ENCODE measurements around the gene DUOX2. TPM values are rescaled to one million over a fixed set of nuclear protein-coding genes. Genes with fewer than 3 reads are reported as not detected.

The DUOX2 gene
- total RNA-seq, 1 experiment from 2014 or later, result 0.99 TPM

DNA sequence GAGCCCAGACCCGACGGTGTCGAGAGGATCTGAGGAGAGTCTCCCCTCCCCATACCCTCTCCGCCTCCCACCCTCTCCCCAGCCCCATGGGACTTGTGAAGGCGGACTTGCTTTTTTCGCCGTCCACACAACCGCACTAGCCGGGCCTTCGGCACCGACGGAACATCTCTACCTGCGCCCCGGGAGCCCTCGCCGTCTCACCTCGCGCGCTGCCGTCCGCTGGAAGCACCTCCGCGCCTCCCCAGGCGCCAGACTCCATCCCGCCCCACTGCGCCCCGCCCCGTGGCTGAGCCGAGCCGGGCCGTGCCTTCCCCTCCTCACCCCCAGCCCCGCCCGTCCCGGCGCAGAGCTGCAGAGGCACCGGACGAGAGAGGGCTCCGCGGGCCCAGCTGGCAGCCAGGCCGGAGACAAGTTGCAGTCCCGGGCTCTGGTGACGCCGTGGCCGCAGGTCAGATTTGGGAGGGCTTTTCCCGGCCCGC, 15.7 kb upstream of the DUOX2 start, which contains the start of the genes DUOX1 and DUOXA1:
Gene DUOX1 (plus strand): TSS at position 344 of the 479 bp plus-strand sequence. CDS start 1,973 bp downstream, outside the sequence.
Gene DUOXA1 (minus strand): TSS at position 229 of the 479 bp plus-strand sequence. CDS start 6,865 bp downstream, outside the sequence.
- H3K4me3 ChIP-seq (ENCODE audit: low read depth, low read length, poor library complexity, severe bottlenecking), result peak within 1 kb of the TSS; percentile 26
- CTCF ChIA-PET, result interaction anchor here (0.7 to 2.7 kb wide), 2 partner anchors 12 to 466 kb away, joined by 3 to 7 read pairs; no protein-coding TSS in a partner anchor

DNA sequence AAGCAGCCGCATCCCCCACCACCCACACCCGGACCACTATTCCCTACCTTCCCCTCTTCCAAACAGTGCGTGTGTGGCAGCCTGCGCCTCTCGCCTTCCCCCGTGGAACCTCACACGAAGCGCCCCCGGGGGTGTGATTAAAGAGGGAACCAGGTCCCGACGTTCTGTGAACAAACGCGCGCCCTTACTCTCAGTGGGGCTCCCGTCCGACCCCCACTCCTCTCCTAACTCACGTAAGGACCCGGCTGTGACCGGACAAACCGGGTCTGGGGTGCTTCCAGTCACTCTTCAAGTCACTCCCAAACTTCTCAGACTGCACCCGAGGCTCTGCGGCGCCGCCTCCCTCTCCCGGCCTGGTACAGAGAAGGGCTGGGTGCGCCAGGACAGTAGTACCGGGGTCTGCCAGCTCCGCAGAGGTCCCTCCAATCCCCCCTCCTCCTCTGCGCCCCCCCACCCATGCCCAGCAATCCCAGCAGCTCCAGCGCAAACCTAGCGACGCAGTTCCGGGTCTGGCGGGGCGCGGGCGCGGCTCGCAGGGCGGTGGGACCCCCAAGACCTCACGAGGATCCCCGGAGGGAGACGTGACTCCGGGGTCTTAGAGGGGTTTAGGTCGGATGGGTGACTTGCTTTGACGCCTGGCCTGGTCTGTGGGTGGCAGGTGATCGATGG, 15.1 kb upstream of the DUOX2 start:
- BruUV-seq (replicated peaks), result no TSS peak
- Histone ChIP-seq H3K4me3 (ENCODE audit: low read depth, low read length, poor library complexity, severe bottlenecking) (peak overlapping the region; percentile 26), H3K36me3 (ENCODE audit: insufficient read depth, low read length, poor library complexity, severe bottlenecking) (no peaks in the 10 kb centered on the region), H3K9me3 (ENCODE audit: low read depth, low read length, poor library complexity, severe bottlenecking) (no peaks in the 10 kb centered on the region), H3K27ac (ENCODE audit: low read depth, low read length, poor library complexity, severe bottlenecking) (no peak overlapping the region), H3K27me3 (replicated peaks; ENCODE audit: insufficient read depth, low read depth, low read length, poor library complexity) (no peaks in the 10 kb centered on the region), H3K4me1 (ENCODE audit: insufficient read depth, low read length, poor library complexity, severe bottlenecking) (no peaks in the 10 kb centered on the region)
- DNase-seq (ENCODE audit: low spot score), result no peak
- CTCF ChIA-PET, result interaction anchor here (2.7 kb wide), 1 partner anchor 11 kb away, joined by 7 read pairs; no protein-coding TSS in a partner anchor
- TF ChIP-seq, protein P1, sequence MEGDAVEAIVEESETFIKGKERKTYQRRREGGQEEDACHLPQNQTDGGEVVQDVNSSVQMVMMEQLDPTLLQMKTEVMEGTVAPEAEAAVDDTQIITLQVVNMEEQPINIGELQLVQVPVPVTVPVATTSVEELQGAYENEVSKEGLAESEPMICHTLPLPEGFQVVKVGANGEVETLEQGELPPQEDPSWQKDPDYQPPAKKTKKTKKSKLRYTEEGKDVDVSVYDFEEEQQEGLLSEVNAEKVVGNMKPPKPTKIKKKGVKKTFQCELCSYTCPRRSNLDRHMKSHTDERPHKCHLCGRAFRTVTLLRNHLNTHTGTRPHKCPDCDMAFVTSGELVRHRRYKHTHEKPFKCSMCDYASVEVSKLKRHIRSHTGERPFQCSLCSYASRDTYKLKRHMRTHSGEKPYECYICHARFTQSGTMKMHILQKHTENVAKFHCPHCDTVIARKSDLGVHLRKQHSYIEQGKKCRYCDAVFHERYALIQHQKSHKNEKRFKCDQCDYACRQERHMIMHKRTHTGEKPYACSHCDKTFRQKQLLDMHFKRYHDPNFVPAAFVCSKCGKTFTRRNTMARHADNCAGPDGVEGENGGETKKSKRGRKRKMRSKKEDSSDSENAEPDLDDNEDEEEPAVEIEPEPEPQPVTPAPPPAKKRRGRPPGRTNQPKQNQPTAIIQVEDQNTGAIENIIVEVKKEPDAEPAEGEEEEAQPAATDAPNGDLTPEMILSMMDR (conservative IDR thresholded peaks at IDR 0.05; ENCODE audit: low read depth, low read length), result no peak
- TF ChIP-seq EZH2 (IDR thresholded peaks at IDR 0.05; ENCODE audit: borderline replicate concordance, low read depth, low read length, poor library complexity, severe bottlenecking), result no peak
- intact Hi-C loops (cut with micrococcal nuclease; ENCODE audit: unreplicated experiment), result no loop called here
- POLR2A ChIA-PET (ENCODE audit: low non-redundant PET), result no interaction called here

More for the DNA sequence above, 15.7 kb upstream of the DUOX2 start, which contains the start of the genes DUOX1 and DUOXA1:
- no TSS peak for BruUV-seq (replicated peaks)
- Histone ChIP-seq H3K27ac (ENCODE audit: low read depth, low read length, poor library complexity, severe bottlenecking) (no peak within 1 kb of the TSS), H3K27me3 (replicated peaks; ENCODE audit: insufficient read depth, low read depth, low read length, poor library complexity) (no peaks in the 10 kb centered on the region), H3K4me1 (ENCODE audit: insufficient read depth, low read length, poor library complexity, severe bottlenecking) (no peaks in the 10 kb centered on the region), H3K9me3 (ENCODE audit: low read depth, low read length, poor library complexity, severe bottlenecking) (no peaks in the 10 kb centered on the region), H3K36me3 (ENCODE audit: insufficient read depth, low read length, poor library complexity, severe bottlenecking) (no peaks in the 10 kb centered on the region)
- POLR2A ChIA-PET (ENCODE audit: low non-redundant PET), result no interaction called here
- no peak for TF ChIP-seq EZH2 (IDR thresholded peaks at IDR 0.05; ENCODE audit: borderline replicate concordance, low read depth, low read length, poor library complexity, severe bottlenecking)
- TF ChIP-seq, protein P1 (conservative IDR thresholded peaks at IDR 0.05; ENCODE audit: low read depth, low read length), result no peak
- no peak for DNase-seq (ENCODE audit: low spot score)
- intact Hi-C loops (cut with micrococcal nuclease; ENCODE audit: unreplicated experiment), result no loop called here

DNA sequence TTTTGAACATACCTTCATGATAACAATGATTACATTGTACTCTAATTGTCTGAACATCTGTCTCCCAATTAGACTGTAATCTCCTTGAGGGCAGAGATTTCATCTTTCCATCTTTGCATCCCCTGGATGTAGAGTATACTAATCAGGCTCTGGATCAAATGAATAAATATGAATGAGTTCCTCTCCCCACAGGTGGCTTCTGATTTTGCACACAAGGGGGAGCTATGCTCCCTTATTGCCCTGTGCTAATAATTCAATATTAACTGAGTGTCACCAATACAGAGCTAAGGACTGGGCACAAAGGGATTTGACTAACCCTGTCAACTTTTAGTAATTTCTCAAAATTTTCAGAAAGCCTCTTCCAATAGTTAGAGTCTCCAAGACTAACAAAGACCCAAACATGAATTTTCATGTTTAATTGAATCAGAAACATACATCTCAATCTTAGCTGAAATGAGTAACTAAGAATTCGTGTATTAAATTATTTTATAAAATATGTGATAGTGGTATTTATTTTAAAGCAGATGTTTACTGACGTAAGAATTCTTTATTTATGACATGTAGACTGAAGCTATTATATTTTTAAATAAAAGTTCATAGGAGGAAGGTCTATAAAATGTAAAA, 12.7 kb upstream of the DUOX2 start:
- Histone ChIP-seq H3K27ac (ENCODE audit: low read depth, low read length, poor library complexity, severe bottlenecking) (no peak overlapping the region), H3K4me1 (ENCODE audit: insufficient read depth, low read length, poor library complexity, severe bottlenecking) (no peaks in the 10 kb centered on the region), H3K27me3 (replicated peaks; ENCODE audit: insufficient read depth, low read depth, low read length, poor library complexity) (no peaks in the 10 kb centered on the region), H3K9me3 (ENCODE audit: low read depth, low read length, poor library complexity, severe bottlenecking) (no peaks in the 10 kb centered on the region), H3K36me3 (ENCODE audit: insufficient read depth, low read length, poor library complexity, severe bottlenecking) (no peaks in the 10 kb centered on the region), H3K4me3 (ENCODE audit: low read depth, low read length, poor library complexity, severe bottlenecking) (no peak overlapping the region)
- intact Hi-C loops (cut with micrococcal nuclease; ENCODE audit: unreplicated experiment), result no loop called here
- no TSS peak for BruUV-seq (replicated peaks)
- ChIA-PET CTCF (interaction anchor here (0.5 to 1.1 kb wide), 4 partner anchors 8 to 158 kb away, joined by 3 to 10 read pairs (median 4); no protein-coding TSS in a partner anchor), POLR2A (ENCODE audit: low non-redundant PET) (no interaction called here)
- DNase-seq (ENCODE audit: low spot score), result peak; percentile 56
- TF ChIP-seq, protein P1 (conservative IDR thresholded peaks at IDR 0.05; ENCODE audit: low read depth, low read length), result peak; percentile 79
- no peak for TF ChIP-seq EZH2 (IDR thresholded peaks at IDR 0.05; ENCODE audit: borderline replicate concordance, low read depth, low read length, poor library complexity, severe bottlenecking)
